Activated CD8-positive, alpha-beta memory T cell treated with anti-CD3 and anti-CD28 coated beads, Interleukin-2, amount 50 U/mL, for 1 hour (primary cell): ENCODE results near the gene C5orf63.
"Not testable (repeated sequence)": the region's sequence is repeated elsewhere in the genome, so short reads cannot be mapped to it uniquely, and the experiment has no call there.

Source experiments
- DNase-seq: peaks from one replicate; pipeline ENCODE4 v3.0.0-alpha.2; 2020; ENCODE audit errors: extremely low read depth

The C5orf63 gene

DNA sequence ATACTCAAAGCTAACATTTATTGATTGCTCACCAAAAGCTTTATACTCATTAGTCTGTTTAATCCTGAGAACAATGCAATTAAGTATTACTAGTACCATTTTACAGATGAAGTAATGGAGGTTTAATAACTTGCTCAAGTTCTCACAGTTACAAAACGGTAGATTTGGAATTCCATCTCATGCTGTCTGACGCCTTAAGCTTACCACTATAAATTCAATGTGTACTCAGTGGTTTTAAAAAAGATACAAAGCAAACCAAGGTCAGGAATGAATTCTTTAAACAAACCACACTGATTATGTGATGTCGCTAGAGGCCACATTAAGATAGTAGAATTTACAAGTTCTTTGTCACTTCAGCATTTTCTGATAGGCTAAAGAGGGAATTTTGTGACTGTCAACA, 1.2 kb upstream of the C5orf63 start:
- DNase-seq = no peak

DNA sequence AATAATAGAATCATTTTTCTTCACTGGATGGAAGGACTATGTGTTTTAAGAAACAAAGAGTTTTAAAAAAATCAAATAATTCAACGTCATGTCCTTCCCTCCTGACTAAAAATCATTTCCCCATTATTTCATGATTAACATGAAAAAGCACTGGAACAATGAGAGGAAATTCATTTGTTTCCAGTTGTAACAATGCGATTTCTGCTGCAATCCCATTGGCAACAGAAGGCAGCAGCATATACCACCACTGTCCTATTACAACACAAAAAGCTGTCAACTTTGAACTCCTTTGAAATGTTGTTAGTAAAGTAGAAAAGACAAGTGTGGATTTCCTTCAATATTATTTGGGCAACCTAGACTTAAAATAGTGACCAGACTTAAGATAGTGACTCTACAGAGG, 3.1 kb downstream of the C5orf63 start:
- no peak for DNase-seq

- no peak for DNase-seq
These were observed 4.6 kb downstream of the C5orf63 start for GRCh38 chr5:127068493-127069214.

- DNase-seq = no peak
These were observed 6.6 kb downstream of the C5orf63 start for GRCh38 chr5:127066721-127067120.

DNA sequence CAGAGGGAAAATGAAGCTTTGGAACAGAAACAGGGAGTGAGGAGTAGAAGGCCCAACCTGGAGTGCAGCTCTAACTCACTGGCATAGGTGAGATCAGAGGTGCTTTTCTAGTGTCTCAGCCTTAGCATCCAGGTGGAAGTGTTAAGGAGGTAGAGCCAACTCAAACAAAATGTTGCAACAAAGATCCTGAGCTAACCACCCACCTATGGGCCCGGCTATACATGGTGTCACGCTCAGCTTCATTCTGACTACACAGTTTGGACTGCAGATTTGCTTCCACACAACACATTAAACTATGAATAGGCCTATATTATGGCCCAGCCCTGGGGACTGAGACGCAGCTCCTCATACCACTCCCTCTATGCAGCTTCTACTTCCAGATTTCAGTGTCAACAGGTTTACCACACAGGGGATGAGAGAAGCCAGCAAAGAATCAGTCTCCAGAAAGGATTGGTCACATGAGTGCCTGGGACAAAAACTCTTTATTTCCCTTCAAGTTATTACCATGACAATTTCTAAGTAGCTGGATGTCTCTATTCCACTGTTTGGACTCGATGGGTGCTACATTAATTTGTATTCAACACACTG, 9.0 kb downstream of the C5orf63 start:
- no peak for DNase-seq

- DNase-seq = no peak
These were observed 9.9 kb downstream of the C5orf63 start for GRCh38 chr5:127063257-127063913.

GRCh38 chr5:127061956-127062355, 11.3 kb downstream of the C5orf63 start:
- no peak for DNase-seq

GRCh38 chr5:127061537-127061936, 11.8 kb downstream of the C5orf63 start:
- no peak for DNase-seq

GRCh38 chr5:127060470-127060985, 12.8 kb downstream of the C5orf63 start:
- DNase-seq = no peak

- no peak for DNase-seq
These were observed 16.4 kb downstream of the C5orf63 start for GRCh38 chr5:127056896-127057295.

DNA sequence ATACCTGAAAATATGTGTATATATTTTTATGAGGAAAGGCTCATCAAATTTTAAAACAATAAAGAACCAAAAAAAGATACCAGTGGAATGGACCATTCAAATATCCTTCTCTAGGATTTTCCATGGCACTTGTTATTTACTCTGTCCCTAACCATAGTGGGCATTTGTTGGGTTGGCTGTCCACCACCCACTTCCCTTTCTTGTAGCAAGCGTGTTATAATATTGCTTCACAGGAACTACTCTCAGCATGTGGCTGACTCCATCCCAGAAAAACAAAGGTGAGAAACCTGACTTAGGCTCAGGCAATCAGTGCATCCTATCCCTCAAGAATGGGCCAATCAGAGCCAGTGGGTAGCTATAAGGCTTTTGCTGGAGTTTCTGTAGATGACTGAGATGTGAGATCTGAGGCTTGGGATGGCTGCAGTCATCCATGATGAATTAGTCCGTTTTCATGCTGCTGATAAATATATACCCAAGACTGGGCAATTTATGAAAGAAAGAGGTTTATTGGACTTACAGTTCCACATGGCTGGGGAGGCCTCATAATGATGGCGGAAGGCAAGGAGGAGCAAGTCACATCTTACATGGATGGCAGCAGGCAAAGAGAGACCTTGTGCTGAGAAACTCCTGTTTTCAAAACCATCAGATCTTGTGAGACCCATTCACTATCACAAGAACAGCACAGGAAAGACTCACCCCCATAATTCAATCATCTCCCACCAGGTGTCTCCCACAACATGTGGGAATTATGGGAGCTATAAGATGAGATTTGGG, 17.2 kb downstream of the C5orf63 start:
- DNase-seq = no peak

DNA sequence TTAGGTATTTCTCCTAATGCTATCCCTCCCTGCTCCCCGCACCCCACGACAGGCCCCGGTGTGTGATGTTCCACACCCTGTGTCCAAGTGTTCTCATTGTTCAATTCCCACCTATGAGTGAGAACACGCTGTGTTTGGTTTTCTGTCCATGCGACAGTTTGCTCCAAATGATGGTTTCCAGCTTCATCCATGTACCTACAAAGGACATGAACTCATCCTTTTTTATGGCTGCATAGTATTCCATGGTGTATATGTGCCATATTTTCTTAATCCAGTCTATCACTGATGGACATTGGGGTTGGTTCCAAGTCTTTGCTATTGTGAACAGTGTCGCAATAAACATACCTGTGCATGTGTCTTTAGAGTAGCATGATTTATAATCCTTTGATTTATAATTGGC, 19.8 kb downstream of the C5orf63 start:
- not testable (repeated sequence) for DNase-seq

- no peak for DNase-seq
These were observed 20.3 kb downstream of the C5orf63 start for GRCh38 chr5:127053049-127053448.

GRCh38 chr5:127051591-127051990, 21.7 kb downstream of the C5orf63 start:
- DNase-seq = no peak

DNA sequence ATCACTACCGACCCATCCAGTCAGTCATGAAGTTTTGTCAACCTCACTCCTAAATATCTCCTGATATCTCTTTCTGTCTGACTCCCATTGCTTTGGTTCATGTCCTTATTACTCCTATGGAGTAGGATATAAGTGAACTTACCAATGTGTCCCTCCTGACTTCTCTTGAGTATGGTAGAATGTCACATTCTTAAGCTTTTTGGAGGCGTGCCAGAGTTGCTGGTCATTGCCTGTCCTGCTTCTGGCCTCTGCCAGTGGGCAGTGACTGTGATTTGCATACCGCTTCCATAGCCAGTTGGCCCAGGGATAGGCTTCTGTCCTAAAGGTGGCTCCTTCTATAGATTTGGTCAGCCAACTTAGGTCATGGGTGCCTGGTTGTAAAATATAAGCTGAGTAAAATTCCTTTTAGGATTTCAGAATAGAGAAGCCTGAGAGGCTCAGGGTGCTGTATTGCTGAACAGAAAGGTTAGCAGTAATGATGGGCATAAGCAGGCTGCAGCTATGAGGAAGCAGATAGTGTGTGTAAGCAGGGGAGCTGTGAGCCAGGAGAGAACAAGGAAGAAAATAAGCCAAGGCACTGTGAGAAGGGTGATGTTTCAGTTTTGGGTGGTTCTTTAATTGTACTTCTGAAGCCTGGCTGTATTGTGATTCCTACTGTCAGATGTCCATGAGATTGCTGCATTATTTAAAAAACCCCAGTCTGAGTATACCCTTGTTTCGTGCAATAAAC, 26.8 kb downstream of the C5orf63 start:
- no peak for DNase-seq

DNA sequence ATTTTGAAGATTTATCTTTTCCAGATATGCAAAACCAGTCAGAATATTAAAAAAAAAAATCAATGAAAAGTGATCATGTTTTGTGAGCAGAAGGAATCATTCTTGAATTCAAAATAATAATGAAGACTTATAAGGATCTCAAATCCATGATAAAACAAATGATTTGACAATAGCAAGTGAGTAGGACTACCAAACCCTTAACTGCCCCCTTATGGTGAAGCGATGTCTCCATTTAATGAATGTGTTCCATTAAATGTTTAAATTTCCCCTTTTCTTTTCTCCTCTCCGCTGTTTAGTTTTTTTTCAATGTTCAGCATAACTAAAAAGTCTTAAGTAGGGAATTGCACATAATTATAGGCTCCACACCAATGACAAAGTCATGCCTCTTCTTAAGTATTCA, 30.7 kb downstream of the C5orf63 start:
- DNase-seq = no peak

GRCh38 chr5:127041571-127041970, 31.7 kb downstream of the C5orf63 start:
- DNase-seq = no peak

DNA sequence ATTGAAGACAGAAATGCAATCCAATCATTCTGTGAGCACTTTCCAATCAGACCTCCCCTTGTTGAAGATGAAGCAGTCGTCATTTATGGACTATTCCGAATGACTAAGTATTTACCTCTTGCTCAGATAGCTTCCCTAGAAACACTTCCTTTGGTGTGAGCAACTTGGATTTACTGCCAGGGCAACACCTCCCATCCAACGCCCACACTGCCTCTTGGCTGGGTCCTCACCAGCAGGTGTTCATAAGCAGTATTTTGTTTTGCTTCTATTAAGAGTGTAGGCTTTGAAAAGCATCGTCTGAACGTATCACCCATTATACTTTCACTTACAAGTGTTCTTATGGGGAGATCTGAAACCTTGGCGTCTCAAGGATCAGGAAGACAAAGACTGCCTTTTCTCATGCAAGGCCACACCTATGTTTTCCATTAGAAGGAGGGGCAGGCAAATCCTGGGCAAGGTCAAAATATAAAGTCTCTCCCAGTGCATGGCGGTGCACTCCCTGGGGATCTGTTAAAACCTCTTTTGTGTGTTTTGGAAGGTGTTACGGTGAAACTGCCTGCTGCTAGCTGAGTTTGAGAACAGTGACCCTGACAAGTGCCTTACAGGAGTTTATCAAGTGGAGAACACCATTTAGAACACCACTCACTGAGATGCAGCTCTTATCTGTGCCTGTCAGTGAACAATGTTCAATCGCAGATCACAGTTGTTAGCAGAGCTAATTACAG, 32.3 kb downstream of the C5orf63 start:
- no peak for DNase-seq

GRCh38 chr5:127038550-127038949, 34.8 kb downstream of the C5orf63 start:
- DNase-seq = no peak

- no peak for DNase-seq
These were observed 41.5 kb downstream of the C5orf63 start for GRCh38 chr5:127031863-127032232.
